Endothelial cell of umbilical vein (primary cell): ENCODE results near the gene MED15. TPM values are rescaled to one million over a fixed set of nuclear protein-coding genes. Genes with fewer than 3 reads are reported as not detected.

Experiments used
- BruUV-seq: library from RNA; stranded (reverse); fragments of 400-500 nt; replicated peaks from 2 replicates; lab custom pipeline; 2021; lab: Mats Ljungman, UMichigan
- CTCF ChIA-PET: fragments of 300-600, 350-600 bp; sonication (Branson Sonifier 250); formaldehyde crosslinking; loops from one replicate; lab custom pipeline; 2021; ENCODE audit warnings: antibody characterized with exemption, inconsistent platforms; lab: Charles Lee
- POLR2A ChIA-PET: fragments of 300-600, 350-600 bp; sonication (Branson Sonifier 250); formaldehyde crosslinking; loops from one replicate; lab custom pipeline; 2021; ENCODE audit warnings: antibody characterized with exemption, inconsistent platforms; lab: Charles Lee
- DNase-seq: peaks from one replicate; pipeline ENCODE4 v3.0.0-alpha.2; 2011; ENCODE audit warnings: low read depth, low spot score
- FAIRE-seq: peaks from 2 replicates; lab custom pipeline; 2011; peaks lifted over from hg19 to GRCh38; lab: Jason Lieb, UNC
- H2AFZ ChIP-seq: 2 replicates; pipeline ENCODE4 v1.6.0; 2012; ENCODE audit warnings: low read depth, low read length, control low read depth, inconsistent platforms
- H3K27ac ChIP-seq: 2 replicates; pipeline ENCODE4 v1.5.1; 2011; ENCODE audit warnings: low read depth, mild to moderate bottlenecking, control low read depth, low read length, moderate library complexity; ENCODE audit not compliant: insufficient read depth
- H3K27me3 ChIP-seq, 2 experiments: 2 replicates each; pipeline versions ENCODE4 v1.6.0 to v1.6.1; 2011; ENCODE audit warnings: low read length in 2 of 2, mixed read lengths in 1 of 2; ENCODE audit not compliant: control insufficient read depth in 2 of 2, insufficient read depth in 2 of 2
- H3K36me3 ChIP-seq, 2 experiments: 2 replicates in 1 of 2; 3 replicates in 1 of 2; pipeline ENCODE4 v1.5.1; 2011; ENCODE audit warnings: low read length in 2 of 2, mild to moderate bottlenecking in 1 of 2, moderate library complexity in 1 of 2; ENCODE audit not compliant: control insufficient read depth in 2 of 2, insufficient read depth in 2 of 2; ENCODE audit errors: extremely low read depth in 1 of 2
- H3K4me1 ChIP-seq: 3 replicates; pipeline ENCODE4 v1.5.1; 2011; ENCODE audit warnings: mild to moderate bottlenecking, low read length; ENCODE audit not compliant: control insufficient read depth, insufficient read depth; ENCODE audit errors: extremely low read depth
- H3K4me2 ChIP-seq: 2 replicates; pipeline ENCODE4 v1.6.1; 2011; ENCODE audit warnings: low read length, control low read depth, mixed read lengths; ENCODE audit not compliant: insufficient read depth
- H3K4me3 ChIP-seq, 3 experiments: fragments of 200-600 bp in 1 of 3; sonication (generic), shearing (Covaris generic) in 1 of 3; replicated peaks in 1 of 3; 2 replicates each; pipeline ENCODE4 v1.5.1; 2011 to 2016; ENCODE audit warnings: control low read depth in 3 of 3, low read length in 3 of 3, mild to moderate bottlenecking in 2 of 3, inconsistent platforms in 1 of 3, low read depth in 1 of 3, moderate library complexity in 1 of 3; ENCODE audit not compliant: insufficient read depth in 1 of 3
- H3K79me2 ChIP-seq: 2 replicates; pipeline ENCODE4 v1.6.0; 2012; ENCODE audit warnings: low read length, inconsistent platforms; ENCODE audit not compliant: control insufficient read depth, insufficient read depth
- H3K9ac ChIP-seq: replicated peaks from 2 replicates; pipeline ENCODE3; 2011; ENCODE audit warnings: low read length, control low read depth; ENCODE audit not compliant: insufficient read depth; ENCODE audit errors: extremely low read depth
- H3K9me1 ChIP-seq: replicated peaks from 3 replicates; pipeline ENCODE4 v1.6.0; 2011; ENCODE audit warnings: mild to moderate bottlenecking, low read length; ENCODE audit not compliant: control insufficient read depth, insufficient read depth; ENCODE audit errors: extremely low read depth
- H3K9me3 ChIP-seq: replicated peaks from 2 replicates; pipeline ENCODE4 v1.5.1; 2012; ENCODE audit warnings: low read length, inconsistent platforms; ENCODE audit not compliant: control insufficient read depth, insufficient read depth
- H4K20me1 ChIP-seq: replicated peaks from 2 replicates; pipeline ENCODE3; 2011; ENCODE audit warnings: mild to moderate bottlenecking, low read length; ENCODE audit not compliant: control insufficient read depth, insufficient read depth; ENCODE audit errors: extremely low read depth
- EZH2 ChIP-seq: IDR thresholded peaks from 2 replicates; pipeline ENCODE4 v1.6.1; 2012; ENCODE audit warnings: borderline replicate concordance, low read depth, mild to moderate bottlenecking, moderate library complexity, low read length, inconsistent platforms; ENCODE audit not compliant: severe bottlenecking
- FOS ChIP-seq: IDR thresholded peaks from 2 replicates; pipeline ENCODE4 v1.6.1; 2011; ENCODE audit warnings: mild to moderate bottlenecking, low read length, moderate library complexity, borderline replicate concordance; ENCODE audit not compliant: insufficient read depth
- GATA2 ChIP-seq: IDR thresholded peaks from 2 replicates; pipeline ENCODE4 v1.7.0; 2011; ENCODE audit warnings: low read depth, mild to moderate bottlenecking, moderate library complexity, mixed read lengths, low read length; ENCODE audit not compliant: insufficient read length, insufficient read depth
- JUN ChIP-seq: IDR thresholded peaks from 2 replicates; pipeline ENCODE4 v1.6.1; 2011; ENCODE audit warnings: borderline replicate concordance, low read depth; ENCODE audit not compliant: insufficient read length, insufficient read depth
- MYC ChIP-seq: IDR thresholded peaks from one replicate; pipeline ENCODE4 v1.6.1; 2011; ENCODE audit warnings: mild to moderate bottlenecking, low read depth, low read length
- POLR2A ChIP-seq: IDR thresholded peaks from 2 replicates; pipeline ENCODE4 v1.6.1; 2012; ENCODE audit warnings: low read depth, mild to moderate bottlenecking, control low read depth, low read length
- POLR2AphosphoS5 ChIP-seq: IDR thresholded peaks from 2 replicates; pipeline ENCODE4 v1.6.1; 2012; ENCODE audit warnings: low read depth, mild to moderate bottlenecking, control low read depth, low read length, moderate library complexity; ENCODE audit not compliant: insufficient read depth
- dilution Hi-C: fragments of 300-500 bp; cut with MboI; formaldehyde crosslinking; loops from one replicate; pipeline ENCODE4 v1.15.0; 2019; ENCODE audit warnings: low sequenced_read_pairs; ENCODE audit not compliant: extremely low pct_ligation_motif_present
- intact Hi-C: fragments of 100-400 bp; cut with micrococcal nuclease; formaldehyde crosslinking; loops from one replicate; pipeline ENCODE4 v1.10.0; 2022
- polyA plus RNA-seq, 4 experiments: library from polyadenylated mRNA; depleted of rRNA in 3 of 4; stranded (reverse) in 3 of 4; unstranded in 1 of 4; fragments of >200 nt; gene quantifications; 2 replicates each; pipeline versions ENCODE4 v1.2.1 to v1.2.3, GENCODE V29; 2011 to 2012; ENCODE audit warnings: missing spikeins in 1 of 4
- small RNA-seq: library from RNA; depleted of rRNA; stranded (forward); fragments of <200 nt; gene quantifications from one replicate; pipeline ENCODE3, GENCODE V24; 2012; ENCODE audit warnings: low replicate concordance, low read depth; ENCODE audit not compliant: insufficient read depth, insufficient read length
- total RNA-seq: library from RNA; stranded (reverse); gene quantifications from 2 replicates; pipeline ENCODE4 v1.2.3, GENCODE V29; 2021
- TF ChIP-seq, protein P1 (sequence below), 2 donors: IDR thresholded peaks; 1 replicate in 1 of 2; 2 replicates in 1 of 2; pipeline ENCODE4 v1.5.1; 2011; ENCODE audit warnings: low read length in 2 of 2, mild to moderate bottlenecking in 2 of 2, moderate library complexity in 2 of 2, control low read depth in 1 of 2, inconsistent platforms in 1 of 2, low read depth in 1 of 2; ENCODE audit not compliant: insufficient read depth in 1 of 2; ENCODE audit errors: extremely low read depth in 1 of 2
- TF ChIP-seq, protein P2 (sequence below): IDR thresholded peaks from 2 replicates; pipeline ENCODE4 v1.6.1; 2011; ENCODE audit not compliant: insufficient read depth, insufficient read length

Gene MED15
- total and polyA plus RNA-seq, 2 donors (not counting 3 experiments of a cell fraction or from before 2014, with no cell fraction given) = 68.1 to 138 TPM

DNA sequence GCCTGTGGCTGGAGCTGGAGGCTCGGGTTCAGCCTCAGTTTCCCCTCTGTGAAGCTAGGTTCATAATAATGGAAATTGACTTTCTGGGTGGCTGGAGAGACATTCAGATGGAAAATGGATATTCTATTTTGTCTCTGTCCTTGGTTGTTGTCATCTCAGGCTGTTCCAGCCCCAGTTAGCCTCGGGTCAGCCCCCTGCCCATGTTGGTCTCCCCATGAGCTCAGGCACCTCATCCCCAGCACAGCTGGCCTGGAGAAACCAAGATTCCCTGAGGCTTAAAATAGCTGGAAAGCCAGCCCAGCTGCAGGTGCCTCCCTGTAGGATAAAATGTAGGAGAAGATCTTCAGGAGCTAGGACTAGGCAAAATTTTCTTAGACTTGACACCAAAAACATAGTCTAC lies 129.5 kb downstream of the MED15 start:
- Histone ChIP-seq H3K27me3 (peaks cover 6 to 16% of the 10 kb centered on the region in 2 experiments), H3K9ac (no peak overlapping the region), H2AFZ (no peak overlapping the region), H4K20me1 (no peaks in the 10 kb centered on the region), H3K79me2 (no peaks in the 10 kb centered on the region), H3K36me3 (no peaks in the 10 kb centered on the region), H3K4me2 (no peak overlapping the region), H3K4me3 (no peak overlapping the region), H3K9me1 (no peaks in the 10 kb centered on the region), H3K4me1 (no peaks in the 10 kb centered on the region), H3K9me3 (no peaks in the 10 kb centered on the region), H3K27ac (no peak overlapping the region)
- dilution Hi-C loops (no loop called here), intact Hi-C loops (no loop called here)
- no peak for FAIRE-seq
- CTCF ChIA-PET = no interaction called here
- DNase-seq = no peak
- TF ChIP-seq, protein P1, sequence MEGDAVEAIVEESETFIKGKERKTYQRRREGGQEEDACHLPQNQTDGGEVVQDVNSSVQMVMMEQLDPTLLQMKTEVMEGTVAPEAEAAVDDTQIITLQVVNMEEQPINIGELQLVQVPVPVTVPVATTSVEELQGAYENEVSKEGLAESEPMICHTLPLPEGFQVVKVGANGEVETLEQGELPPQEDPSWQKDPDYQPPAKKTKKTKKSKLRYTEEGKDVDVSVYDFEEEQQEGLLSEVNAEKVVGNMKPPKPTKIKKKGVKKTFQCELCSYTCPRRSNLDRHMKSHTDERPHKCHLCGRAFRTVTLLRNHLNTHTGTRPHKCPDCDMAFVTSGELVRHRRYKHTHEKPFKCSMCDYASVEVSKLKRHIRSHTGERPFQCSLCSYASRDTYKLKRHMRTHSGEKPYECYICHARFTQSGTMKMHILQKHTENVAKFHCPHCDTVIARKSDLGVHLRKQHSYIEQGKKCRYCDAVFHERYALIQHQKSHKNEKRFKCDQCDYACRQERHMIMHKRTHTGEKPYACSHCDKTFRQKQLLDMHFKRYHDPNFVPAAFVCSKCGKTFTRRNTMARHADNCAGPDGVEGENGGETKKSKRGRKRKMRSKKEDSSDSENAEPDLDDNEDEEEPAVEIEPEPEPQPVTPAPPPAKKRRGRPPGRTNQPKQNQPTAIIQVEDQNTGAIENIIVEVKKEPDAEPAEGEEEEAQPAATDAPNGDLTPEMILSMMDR (IDR thresholded peaks at IDR 0.05; ENCODE audit: extremely low read depth in 1 of 2, insufficient read depth in 1 of 2, low read depth in 1 of 2, low read length in 2 of 2) = no peak
- TF ChIP-seq MYC = no peak
- no peak for TF ChIP-seq POLR2A
- TF ChIP-seq, protein P2, sequence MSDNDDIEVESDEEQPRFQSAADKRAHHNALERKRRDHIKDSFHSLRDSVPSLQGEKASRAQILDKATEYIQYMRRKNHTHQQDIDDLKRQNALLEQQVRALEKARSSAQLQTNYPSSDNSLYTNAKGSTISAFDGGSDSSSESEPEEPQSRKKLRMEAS = no peak
- TF ChIP-seq JUN = no peak
- TF ChIP-seq FOS = no peak
- TF ChIP-seq GATA2 = no peak
- TF ChIP-seq POLR2AphosphoS5 = no peak
- TF ChIP-seq EZH2 = no peak
- POLR2A ChIA-PET = no interaction called here
- no TSS peak for BruUV-seq

Small RNA genes lying within 50 kb of the gene (small RNA-seq; reads per million reads assigned to genes)
- gene IGLL4P (not detected), gene RF00019 (not detected), gene RN7SL812P (not detected), gene RNY1P9 (not detected)

Other genes with a start within 250 kb of the MED15 start
- 1.2 and 1.3 TPM in 2 replicates for gene RTN4R, start 239.3 kb upstream of the MED15 start, total RNA-seq
- 2.2 and 3.5 TPM in 2 replicates for gene RTN4R, start 239.3 kb upstream of the MED15 start, polyA plus RNA-seq
- 34.3 and 38.0 TPM in 2 replicates for gene DGCR6L, start 187.6 kb upstream of the MED15 start, total RNA-seq
- 67.5 and 82.9 TPM in 2 replicates for gene DGCR6L, start 187.6 kb upstream of the MED15 start, polyA plus RNA-seq
- gene ZNF74, start 113.5 kb upstream of the MED15 start, total RNA-seq = 10.3 and 13.4 TPM in 2 replicates
- 8.6 and 11.7 TPM in 2 replicates for gene ZNF74, start 113.5 kb upstream of the MED15 start, polyA plus RNA-seq
- gene SCARF2, start 69.8 kb upstream of the MED15 start, total RNA-seq = 18.4 and 20.1 TPM in 2 replicates
- gene SCARF2, start 69.8 kb upstream of the MED15 start, polyA plus RNA-seq = 15.7 and 19.7 TPM in 2 replicates
- 20.1 and 24.2 TPM in 2 replicates for gene KLHL22, start 11.8 kb upstream of the MED15 start, total RNA-seq
- gene KLHL22, start 11.8 kb upstream of the MED15 start, polyA plus RNA-seq = 33.6 and 38.1 TPM in 2 replicates